WERI-Rb-1 (cell line): ENCODE data around the gene IRF6.
A peak's percentile ranks its signal among the peaks of the same experiment; 100 is the strongest.

Experiments used
- DNase-seq: peaks from one replicate; pipeline ENCODE4 v3.0.0-alpha.2; 2020
- H3K27ac ChIP-seq: fragments of 250-450 bp; sonication (Bioruptor Pico); 2 replicates; pipeline ENCODE4 v1.5.1; 2020; ENCODE audit warnings: mild to moderate bottlenecking, moderate library complexity
- H3K27me3 ChIP-seq: fragments of 250-450 bp; sonication (Bioruptor Pico); 2 replicates; pipeline ENCODE4 v1.5.1; 2021; ENCODE audit warnings: mild to moderate bottlenecking, low read depth, moderate library complexity; ENCODE audit not compliant: insufficient read depth, severe bottlenecking
- H3K36me3 ChIP-seq: fragments of 250-450 bp; sonication (Bioruptor Pico); 2 replicates; pipeline ENCODE4 v1.5.1; 2020; ENCODE audit warnings: mild to moderate bottlenecking, moderate library complexity
- H3K4me3 ChIP-seq: 2 replicates; pipeline ENCODE4 v1.5.1; 2011; ENCODE audit warnings: low read depth, mild to moderate bottlenecking, control low read depth, low read length
- H3K9me3 ChIP-seq: fragments of 250-450 bp; sonication (Bioruptor Pico); 2 replicates; pipeline ENCODE4 v1.5.1; 2021; ENCODE audit warnings: mild to moderate bottlenecking, moderate library complexity; ENCODE audit not compliant: severe bottlenecking
- CTCF ChIP-seq: IDR thresholded peaks from 2 replicates; pipeline ENCODE4 v1.5.1; 2011; ENCODE audit warnings: low read depth, mild to moderate bottlenecking, control low read depth, inconsistent platforms, low read length

Gene IRF6

GRCh38 chr1:209786146-209786545, 19.8 kb downstream of the IRF6 start:
- Histone ChIP-seq H3K9me3 (peaks cover 8% of the 10 kb centered on the region), H3K27ac (no peak overlapping the region), H3K4me3 (no peak overlapping the region), H3K36me3 (peaks cover 3% of the 10 kb centered on the region; the same call in 1 of the 2 replicates), H3K27me3 (peaks cover 14% of the 10 kb centered on the region)
- DNase-seq = no peak
- no peak for TF ChIP-seq CTCF

- H3K9me3 ChIP-seq = peaks cover 8% of the 10 kb centered on the region
Observed at GRCh38 chr1:209785592-209785991, 20.4 kb downstream of the IRF6 start.

GRCh38 chr1:209784265-209785169, 21.4 kb downstream of the IRF6 start, which contains the start of gene C1orf74:
C1orf74 (minus strand) TSS chr1:209784559; CDS start chr1:209783634, 925 bp downstream.
- peak within 1 kb of the TSS; percentile 66 for H3K4me3 ChIP-seq
- peaks cover 3% of the 10 kb centered on the region; the same call in 1 of the 2 replicates for H3K36me3 ChIP-seq
- DNase-seq = peak; percentile 99
- H3K27me3 ChIP-seq = peaks cover 2% of the 10 kb centered on the region
- H3K9me3 ChIP-seq = peaks cover 8% of the 10 kb centered on the region
- TF ChIP-seq CTCF = no peak
- H3K27ac ChIP-seq = peak within 1 kb of the TSS; percentile 80

More at GRCh38 chr1:209785592-209785991, 20.4 kb downstream of the IRF6 start:
- DNase-seq = no peak
- H3K36me3 ChIP-seq = peaks cover 3% of the 10 kb centered on the region; the same call in 1 of the 2 replicates
- peaks cover 10% of the 10 kb centered on the region for H3K27me3 ChIP-seq
- no peak overlapping the region for H3K27ac ChIP-seq
- no peak for TF ChIP-seq CTCF
- no peak overlapping the region for H3K4me3 ChIP-seq

GRCh38 chr1:209783386-209783785, 22.6 kb downstream of the IRF6 start:
- Histone ChIP-seq H3K27ac (no peak overlapping the region), H3K27me3 (no peaks in the 10 kb centered on the region), H3K36me3 (peaks cover 3% of the 10 kb centered on the region; the same call in 1 of the 2 replicates), H3K4me3 (no peak overlapping the region), H3K9me3 (peaks cover 8% of the 10 kb centered on the region)
- DNase-seq = no peak
- TF ChIP-seq CTCF = no peak

GRCh38 chr1:209780268-209780667, 25.7 kb downstream of the IRF6 start:
- H3K27me3 ChIP-seq = no peaks in the 10 kb centered on the region
- no peak overlapping the region for H3K4me3 ChIP-seq
- DNase-seq = no peak
- peaks cover 3% of the 10 kb centered on the region; the same call in 1 of the 2 replicates for H3K36me3 ChIP-seq
- no peak overlapping the region for H3K27ac ChIP-seq
- peaks cover 6% of the 10 kb centered on the region for H3K9me3 ChIP-seq
- TF ChIP-seq CTCF = no peak
